Breast epithelium (tissue), 3 donors: ENCODE data around the gene PRKG1.

ENCODE experiments used
- POLR2A ChIP-seq: fragments of 450-650 bp; IDR thresholded peaks from one replicate; pipeline ENCODE4 v1.6.1; 2016; ENCODE audit warnings: antibody characterized with exemption, mild to moderate bottlenecking, moderate library complexity
- TF ChIP-seq, protein P1 (sequence below), 3 donors: fragments of 450-650 bp; IDR thresholded peaks; one replicate each; pipeline ENCODE4 v1.5.1; 2016 to 2017; ENCODE audit warnings: antibody characterized with exemption in 3 of 3, mild to moderate bottlenecking in 3 of 3, moderate library complexity in 3 of 3

DNA sequence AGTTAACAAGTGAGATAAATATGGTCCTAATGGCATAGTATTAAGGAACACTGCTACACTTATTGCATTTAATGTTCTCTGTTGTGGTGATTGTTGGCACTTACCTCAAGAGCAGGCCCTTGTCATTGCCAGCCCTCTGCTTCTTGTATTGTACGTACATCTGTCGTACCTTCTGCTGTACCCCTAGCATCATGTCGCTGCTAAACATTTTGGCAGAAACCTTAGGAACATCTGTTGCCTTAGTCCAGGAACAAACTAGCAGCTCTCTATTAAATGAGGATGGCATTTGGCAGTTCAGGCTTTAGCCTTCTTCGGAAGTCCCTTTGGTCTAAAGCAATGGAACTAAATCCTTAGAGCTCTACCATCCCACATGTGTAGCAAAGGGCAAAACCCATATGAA, 47.6 kb downstream of the PRKG1 start:
- TF ChIP-seq, protein P1, sequence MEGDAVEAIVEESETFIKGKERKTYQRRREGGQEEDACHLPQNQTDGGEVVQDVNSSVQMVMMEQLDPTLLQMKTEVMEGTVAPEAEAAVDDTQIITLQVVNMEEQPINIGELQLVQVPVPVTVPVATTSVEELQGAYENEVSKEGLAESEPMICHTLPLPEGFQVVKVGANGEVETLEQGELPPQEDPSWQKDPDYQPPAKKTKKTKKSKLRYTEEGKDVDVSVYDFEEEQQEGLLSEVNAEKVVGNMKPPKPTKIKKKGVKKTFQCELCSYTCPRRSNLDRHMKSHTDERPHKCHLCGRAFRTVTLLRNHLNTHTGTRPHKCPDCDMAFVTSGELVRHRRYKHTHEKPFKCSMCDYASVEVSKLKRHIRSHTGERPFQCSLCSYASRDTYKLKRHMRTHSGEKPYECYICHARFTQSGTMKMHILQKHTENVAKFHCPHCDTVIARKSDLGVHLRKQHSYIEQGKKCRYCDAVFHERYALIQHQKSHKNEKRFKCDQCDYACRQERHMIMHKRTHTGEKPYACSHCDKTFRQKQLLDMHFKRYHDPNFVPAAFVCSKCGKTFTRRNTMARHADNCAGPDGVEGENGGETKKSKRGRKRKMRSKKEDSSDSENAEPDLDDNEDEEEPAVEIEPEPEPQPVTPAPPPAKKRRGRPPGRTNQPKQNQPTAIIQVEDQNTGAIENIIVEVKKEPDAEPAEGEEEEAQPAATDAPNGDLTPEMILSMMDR (IDR thresholded peaks at IDR 0.05), result no peak
- TF ChIP-seq POLR2A, result no peak
